CD4-positive, alpha-beta T cell treated with Interleukin-21 for 1 hour (primary cell): Measurements from ENCODE around the gene PARL.
"Not testable (repeated sequence)": the region's sequence is repeated elsewhere in the genome, so short reads cannot be mapped to it uniquely, and the experiment has no call there.

Experiments used
- DNase-seq: peaks from one replicate; pipeline ENCODE4 v3.0.0-alpha.2; 2020

Gene PARL

GRCh38 chr3:183904833-183905780, 20.4 kb upstream of the PARL start:
- DNase-seq, result no peak

- DNase-seq, result no peak
Observed at GRCh38 chr3:183898028-183898431, 13.3 kb upstream of the PARL start.

GRCh38 chr3:183897606-183898005, 12.9 kb upstream of the PARL start:
- DNase-seq, result no peak

GRCh38 chr3:183896610-183897009, 11.9 kb upstream of the PARL start:
- no peak for DNase-seq

GRCh38 chr3:183896184-183896583, 11.5 kb upstream of the PARL start:
- DNase-seq, result no peak

- DNase-seq, result no peak
Observed at GRCh38 chr3:183895774-183896173, 11.1 kb upstream of the PARL start.

- peak; percentile 68 for DNase-seq
Observed at GRCh38 chr3:183895296-183895695, 10.6 kb upstream of the PARL start.

- DNase-seq, result no peak
Observed at GRCh38 chr3:183892610-183893214, 8.0 kb upstream of the PARL start.

GRCh38 chr3:183885766-183886165, 1.1 kb upstream of the PARL start:
- DNase-seq, result no peak

- DNase-seq, result no peak
Observed at GRCh38 chr3:183884097-183884426, 618 bp downstream of the PARL start.

- DNase-seq, result no peak
Observed at GRCh38 chr3:183883291-183884096, 1.2 kb downstream of the PARL start.

- no peak for DNase-seq
Observed at GRCh38 chr3:183880121-183880520, 4.6 kb downstream of the PARL start.

- no peak for DNase-seq
Observed at GRCh38 chr3:183879243-183879642, 5.4 kb downstream of the PARL start.

GRCh38 chr3:183878071-183878470, 6.6 kb downstream of the PARL start:
- DNase-seq, result no peak

GRCh38 chr3:183877227-183877626, 7.5 kb downstream of the PARL start:
- not testable (repeated sequence) for DNase-seq

GRCh38 chr3:183875411-183875810, 9.3 kb downstream of the PARL start:
- no peak for DNase-seq

GRCh38 chr3:183873914-183874313, 10.8 kb downstream of the PARL start:
- DNase-seq, result no peak

- no peak for DNase-seq
Observed at GRCh38 chr3:183871541-183871940, 13.1 kb downstream of the PARL start.

- DNase-seq, result no peak
Observed at GRCh38 chr3:183870563-183870962, 14.1 kb downstream of the PARL start.

- DNase-seq, result no peak
Observed at GRCh38 chr3:183868796-183869195, 15.9 kb downstream of the PARL start.

- no peak for DNase-seq
Observed at GRCh38 chr3:183862610-183863009, 22.1 kb downstream of the PARL start.

GRCh38 chr3:183857863-183858262, 26.8 kb downstream of the PARL start:
- DNase-seq, result no peak

- no peak for DNase-seq
Observed at GRCh38 chr3:183854318-183855035, 30.2 kb downstream of the PARL start.
